Immature natural killer cell (primary cell): Measurements from ENCODE around the gene CRELD1. TPM values are rescaled to one million over a fixed set of nuclear protein-coding genes. Genes with fewer than 3 reads are reported as not detected.
"Not testable (repeated sequence)": the region's sequence is repeated elsewhere in the genome, so short reads cannot be mapped to it uniquely, and the experiment has no call there.

Experiments used
- DNase-seq, 3 donors: peaks; one replicate each; pipeline ENCODE4 v3.0.0; 2022; ENCODE audit warnings: mixed read lengths in 1 of 3
- H3K27ac Mint-ChIP-seq, 6 donors: one replicate each; pipeline ENCODE4 v1.8.0; 2020; ENCODE audit warnings: mixed read lengths in 6 of 6, mild to moderate bottlenecking in 5 of 6, inconsistent platforms in 4 of 6, moderate library complexity in 3 of 6
- H3K27me3 Mint-ChIP-seq, 3 donors: one replicate each; pipeline ENCODE4 v1.8.0; 2020 to 2021; ENCODE audit warnings: low read depth in 3 of 3, mild to moderate bottlenecking in 3 of 3, mixed read lengths in 3 of 3, moderate library complexity in 3 of 3, inconsistent platforms in 1 of 3
- H3K36me3 Mint-ChIP-seq, 3 donors: one replicate each; pipeline ENCODE4 v1.8.0; 2020; ENCODE audit warnings: mixed read lengths in 3 of 3, inconsistent platforms in 2 of 3, mild to moderate bottlenecking in 2 of 3
- H3K4me1 Mint-ChIP-seq, 2 donors: one replicate each; pipeline ENCODE4 v1.8.0; 2020; ENCODE audit warnings: inconsistent platforms in 2 of 2, mild to moderate bottlenecking in 2 of 2, mixed read lengths in 2 of 2, moderate library complexity in 1 of 2
- H3K4me3 Mint-ChIP-seq, 5 donors: one replicate each; pipeline ENCODE4 v1.8.0; 2020; ENCODE audit warnings: mild to moderate bottlenecking in 5 of 5, mixed read lengths in 5 of 5, inconsistent platforms in 3 of 5, moderate library complexity in 3 of 5
- H3K9me3 Mint-ChIP-seq, 6 donors: one replicate each; pipeline ENCODE4 v1.8.0; 2020; ENCODE audit warnings: mild to moderate bottlenecking in 6 of 6, mixed read lengths in 6 of 6, inconsistent platforms in 4 of 6, moderate library complexity in 3 of 6
- polyA plus RNA-seq, 3 donors: library from polyadenylated mRNA; unstranded; fragments of 300-500 nt; fragmentation: Illumina TruSeq; gene quantifications; one replicate each; pipeline ENCODE4 v1.2.3, GENCODE V29; 2021

CRELD1 gene, protein sequence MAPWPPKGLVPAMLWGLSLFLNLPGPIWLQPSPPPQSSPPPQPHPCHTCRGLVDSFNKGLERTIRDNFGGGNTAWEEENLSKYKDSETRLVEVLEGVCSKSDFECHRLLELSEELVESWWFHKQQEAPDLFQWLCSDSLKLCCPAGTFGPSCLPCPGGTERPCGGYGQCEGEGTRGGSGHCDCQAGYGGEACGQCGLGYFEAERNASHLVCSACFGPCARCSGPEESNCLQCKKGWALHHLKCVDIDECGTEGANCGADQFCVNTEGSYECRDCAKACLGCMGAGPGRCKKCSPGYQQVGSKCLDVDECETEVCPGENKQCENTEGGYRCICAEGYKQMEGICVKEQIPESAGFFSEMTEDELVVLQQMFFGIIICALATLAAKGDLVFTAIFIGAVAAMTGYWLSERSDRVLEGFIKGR
- polyA plus RNA-seq: 10 to 100 TPM; 38.9 to 67.8 (median 51.3) TPM

DNA sequence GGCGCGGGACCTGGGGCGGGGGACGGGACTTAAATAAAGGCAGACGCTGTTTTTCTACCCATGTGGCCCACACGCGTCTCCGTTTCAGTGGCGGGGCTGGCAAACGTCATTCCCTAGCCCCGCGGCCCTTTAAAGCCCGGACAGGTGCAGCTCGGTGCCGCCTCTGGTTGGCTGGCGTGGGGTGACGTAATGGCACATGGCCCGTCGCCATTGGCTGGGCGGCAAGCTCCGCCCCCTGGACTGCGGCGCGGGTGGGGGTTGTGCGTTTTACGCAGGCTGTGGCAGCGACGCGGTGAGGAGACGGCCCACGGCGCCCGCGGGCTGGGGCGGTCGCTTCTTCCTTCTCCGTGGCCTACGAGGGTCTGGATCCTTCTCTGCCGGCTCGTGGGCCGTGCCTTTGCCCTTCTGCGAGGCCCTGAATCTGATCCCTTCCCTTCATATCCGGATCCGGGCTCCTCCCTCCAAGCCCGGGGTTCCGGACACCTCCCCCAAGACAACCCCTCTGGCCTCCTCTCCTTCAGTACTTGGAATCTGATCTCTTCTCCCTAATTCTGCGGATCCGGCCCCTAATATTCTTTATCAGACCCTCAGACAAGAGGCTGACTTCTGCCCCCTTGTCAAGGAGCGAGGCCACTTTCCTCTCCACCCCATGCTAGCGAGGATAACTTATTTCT is at the start of gene CRELD1:
Gene CRELD1, plus strand, starts transcription at position 274 of the 674 bp plus-strand sequence. CDS start 605 bp downstream, outside the sequence.
- DNase-seq: peak; percentile 98
- H3K27me3 Mint-ChIP-seq: peaks cover 5 to 20% (median 11%) of the 10 kb centered on the region in 3 donors
- peaks cover 4 to 8% (median 4%) of the 10 kb centered on the region in 3 donors for H3K36me3 Mint-ChIP-seq
- H3K9me3 Mint-ChIP-seq: no peaks in the 10 kb centered on the region
- peak within 1 kb of the TSS; percentile 98 to 100 (median 99) for H3K27ac Mint-ChIP-seq
- H3K4me1 Mint-ChIP-seq: peaks cover 43 to 59% of the 10 kb centered on the region in 2 donors
- peak within 1 kb of the TSS; percentile 94 to 98 (median 96) for H3K4me3 Mint-ChIP-seq

DNA sequence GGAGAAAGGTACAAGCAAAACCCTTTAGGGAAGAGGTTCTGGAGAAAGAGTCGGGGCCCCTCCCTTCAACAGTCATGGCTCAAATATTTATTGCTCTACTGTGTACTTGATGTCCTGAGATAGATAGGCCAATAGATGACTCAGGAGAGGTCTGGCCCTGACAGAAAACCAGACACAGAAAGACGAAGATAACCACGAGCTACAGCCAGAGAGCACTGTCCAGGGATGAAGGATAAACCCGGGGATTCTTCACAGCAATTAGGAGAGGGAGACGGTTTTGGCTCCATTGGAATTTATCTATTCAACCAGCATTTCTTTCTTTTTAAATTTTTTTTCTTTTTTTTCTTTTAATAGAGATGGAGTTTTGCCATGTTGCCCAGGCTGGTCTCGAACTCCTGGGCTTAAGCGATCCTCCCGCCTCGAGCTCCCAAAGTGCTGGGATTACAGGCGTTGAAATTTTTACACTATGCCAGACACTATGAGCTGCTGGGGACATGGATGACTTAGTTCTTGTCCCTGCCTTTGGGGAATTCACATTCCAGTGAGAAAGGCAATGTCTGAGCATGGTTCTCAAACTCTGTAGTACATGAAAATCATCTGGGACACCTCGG is 49.0 kb upstream of the CRELD1 start:
- DNase-seq: no peak
- H3K27ac Mint-ChIP-seq: peak overlapping the region in 1 of 6 donors; percentile 64
- H3K27me3 Mint-ChIP-seq: peaks cover 0 to 5% (median 2%) of the 10 kb centered on the region in 3 donors
- peaks cover under 1 to 10% of the 10 kb centered on the region in 2 donors for H3K4me1 Mint-ChIP-seq
- H3K36me3 Mint-ChIP-seq: no peaks in the 10 kb centered on the region
- H3K9me3 Mint-ChIP-seq: no peaks in the 10 kb centered on the region
- H3K4me3 Mint-ChIP-seq: no peak overlapping the region

DNA sequence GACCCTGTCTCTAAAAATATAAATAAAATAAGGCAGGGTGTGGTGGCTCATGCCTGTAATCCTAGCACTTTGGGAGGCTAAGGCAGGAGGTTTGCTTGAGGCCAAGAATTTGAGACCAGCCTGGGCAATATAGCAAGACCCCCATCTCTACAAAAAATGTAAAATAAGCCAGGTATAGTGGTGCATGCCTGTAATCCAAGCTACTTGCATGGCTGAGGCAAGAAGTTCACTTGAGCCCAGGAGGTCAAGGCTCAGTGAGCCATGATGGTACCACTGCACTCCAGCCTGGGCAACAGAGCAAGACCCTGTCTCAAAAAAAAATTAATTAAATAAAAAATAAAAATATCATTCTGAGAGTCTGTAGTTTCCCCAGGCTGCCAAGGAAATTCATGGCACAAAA is 47.3 kb upstream of the CRELD1 start:
- Mint-ChIP-seq H3K36me3 (no peaks in the 10 kb centered on the region), H3K9me3 (no peaks in the 10 kb centered on the region), H3K27ac (no peak overlapping the region), H3K4me3 (no peak overlapping the region), H3K27me3 (peaks cover 2 to 9% (median 3%) of the 10 kb centered on the region in 3 donors), H3K4me1 (peaks cover 13 to 27% of the 10 kb centered on the region in 2 donors)
- DNase-seq: no peak

DNA sequence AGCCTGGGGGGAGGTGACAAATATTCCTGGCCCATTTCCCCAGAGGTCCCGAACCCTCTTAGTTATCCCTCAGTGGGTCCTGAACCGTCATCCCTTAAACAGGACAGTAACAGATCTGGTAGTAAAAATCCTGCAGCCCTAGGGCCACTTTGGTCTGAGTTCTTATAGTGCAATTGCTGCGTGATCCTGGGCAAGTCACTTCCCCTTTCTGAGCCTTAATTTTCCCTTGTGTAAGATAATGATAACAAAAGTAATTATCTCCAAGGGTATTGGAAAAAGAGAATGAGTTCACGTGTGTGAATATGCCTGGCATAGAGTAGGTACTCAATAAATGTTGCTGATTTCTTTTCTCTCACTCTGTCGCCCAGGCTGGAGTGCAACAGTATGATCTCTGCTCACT is 46.2 kb upstream of the CRELD1 start:
- Mint-ChIP-seq H3K9me3 (no peaks in the 10 kb centered on the region), H3K36me3 (peaks cover under 1 to 3% (median 2%) of the 10 kb centered on the region in 3 donors), H3K4me1 (peaks cover 19 to 36% of the 10 kb centered on the region in 2 donors), H3K27ac (no peak overlapping the region), H3K4me3 (no peak overlapping the region), H3K27me3 (peaks cover 3 to 9% (median 4%) of the 10 kb centered on the region in 3 donors)
- no peak for DNase-seq

DNA sequence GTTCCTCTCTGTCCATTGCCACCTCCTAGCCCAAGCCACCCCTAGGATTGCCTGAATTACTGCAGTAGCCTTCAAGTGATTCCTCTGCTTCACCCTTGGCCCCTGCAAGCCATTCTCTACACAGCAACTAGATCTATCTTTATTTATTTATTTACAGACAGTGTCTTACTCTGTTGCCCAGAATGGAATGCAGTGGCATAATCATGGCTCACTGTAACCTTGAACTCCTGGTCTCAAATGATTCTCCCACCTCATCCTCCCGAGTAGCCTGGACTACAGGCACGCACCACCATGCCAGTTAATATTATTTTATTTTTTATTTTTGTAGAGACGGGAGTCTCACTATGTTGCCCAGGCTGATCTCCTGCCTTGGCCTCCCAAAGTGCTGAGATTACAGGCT is 45.1 kb upstream of the CRELD1 start:
- no peaks in the 10 kb centered on the region for H3K9me3 Mint-ChIP-seq
- H3K36me3 Mint-ChIP-seq: peaks cover 8 to 9% (median 9%) of the 10 kb centered on the region in 3 donors
- no peak for DNase-seq
- H3K27ac Mint-ChIP-seq: peak overlapping the region in 4 of 6 donors; percentile 44 to 98 (median 77)
- H3K27me3 Mint-ChIP-seq: peaks cover 3 to 9% (median 4%) of the 10 kb centered on the region in 3 donors
- H3K4me1 Mint-ChIP-seq: peaks cover 26 to 45% of the 10 kb centered on the region in 2 donors
- peak overlapping the region in 2 of 5 donors; percentile 14 to 29 for H3K4me3 Mint-ChIP-seq

DNA sequence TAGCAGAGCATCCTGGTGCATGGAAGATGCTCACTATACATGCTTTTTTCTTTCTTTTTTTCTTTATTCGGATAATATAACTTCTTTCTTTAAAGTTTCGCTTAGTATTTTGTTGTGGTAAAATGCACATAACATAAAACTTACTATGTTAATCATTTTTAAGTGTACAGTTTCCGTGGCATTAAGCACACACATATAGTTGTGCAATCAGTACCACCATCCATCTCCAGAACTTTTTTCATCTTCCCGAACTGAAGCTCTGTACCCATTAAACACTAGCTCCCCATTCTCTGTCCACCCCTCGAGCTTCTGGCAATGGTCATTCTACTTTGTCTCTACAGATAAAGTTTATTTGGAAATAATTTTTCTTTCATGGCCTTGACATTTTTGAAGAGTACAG is 44.2 kb upstream of the CRELD1 start:
- no peak for DNase-seq
- Mint-ChIP-seq H3K9me3 (no peaks in the 10 kb centered on the region), H3K36me3 (peaks cover 8 to 14% (median 9%) of the 10 kb centered on the region in 3 donors), H3K4me1 (peaks cover 32 to 47% of the 10 kb centered on the region in 2 donors), H3K27me3 (peaks cover 3 to 6% (median 4%) of the 10 kb centered on the region in 3 donors), H3K4me3 (peak overlapping the region; percentile 43 to 99 (median 97)), H3K27ac (peak overlapping the region; percentile 96 to 99 (median 98))

DNA sequence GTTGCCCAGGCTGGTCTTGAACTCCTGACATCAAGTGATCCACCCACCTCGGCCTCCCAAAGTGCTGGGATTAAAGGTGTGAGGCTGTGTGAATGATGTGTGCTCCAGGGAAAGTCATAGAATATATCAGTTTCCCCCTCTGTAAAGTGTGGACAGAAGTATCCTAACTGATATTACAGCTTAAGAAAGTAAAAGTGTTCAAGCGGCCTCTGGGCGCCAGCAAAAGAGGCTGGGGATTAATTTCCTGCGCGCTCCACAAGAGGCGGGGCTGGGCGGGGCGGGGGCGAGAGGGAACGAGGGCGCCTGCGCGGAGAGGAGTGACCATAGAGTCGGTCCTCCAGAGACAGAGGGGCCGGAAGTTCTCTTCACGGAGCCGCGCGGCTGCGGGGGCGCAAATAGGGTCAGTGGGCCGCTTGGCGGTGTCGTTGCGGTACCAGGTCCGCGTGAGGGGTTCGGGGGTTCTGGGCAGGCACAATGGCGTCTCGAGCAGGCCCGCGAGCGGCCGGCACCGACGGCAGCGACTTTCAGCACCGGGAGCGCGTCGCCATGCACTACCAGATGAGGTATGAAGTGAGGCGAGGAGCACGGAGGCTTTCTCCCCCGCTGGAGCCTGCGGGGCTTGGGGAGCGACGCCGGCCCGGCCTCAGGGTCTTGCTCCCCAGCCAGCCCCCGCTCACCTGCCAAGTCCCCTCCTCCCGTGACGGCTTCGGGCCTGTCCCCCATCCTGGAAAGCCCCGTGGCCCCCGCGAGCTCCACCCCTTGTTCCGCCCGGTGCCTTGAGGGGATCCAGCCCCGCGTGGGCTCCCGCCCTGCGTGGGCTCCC is 43.2 kb upstream of the CRELD1 start, which contains the start of gene JAGN1:
Gene JAGN1, plus strand, starts transcription at position 362 of the 823 bp plus-strand sequence. Its CDS starts 113 bp downstream, at position 475.
- H3K27me3 Mint-ChIP-seq: peaks cover 3 to 4% (median 4%) of the 10 kb centered on the region in 3 donors
- H3K27ac Mint-ChIP-seq: peak within 1 kb of the TSS; percentile 96 to 99 (median 98)
- peak within 1 kb of the TSS; percentile 96 to 99 (median 98) for H3K4me3 Mint-ChIP-seq

DNA sequence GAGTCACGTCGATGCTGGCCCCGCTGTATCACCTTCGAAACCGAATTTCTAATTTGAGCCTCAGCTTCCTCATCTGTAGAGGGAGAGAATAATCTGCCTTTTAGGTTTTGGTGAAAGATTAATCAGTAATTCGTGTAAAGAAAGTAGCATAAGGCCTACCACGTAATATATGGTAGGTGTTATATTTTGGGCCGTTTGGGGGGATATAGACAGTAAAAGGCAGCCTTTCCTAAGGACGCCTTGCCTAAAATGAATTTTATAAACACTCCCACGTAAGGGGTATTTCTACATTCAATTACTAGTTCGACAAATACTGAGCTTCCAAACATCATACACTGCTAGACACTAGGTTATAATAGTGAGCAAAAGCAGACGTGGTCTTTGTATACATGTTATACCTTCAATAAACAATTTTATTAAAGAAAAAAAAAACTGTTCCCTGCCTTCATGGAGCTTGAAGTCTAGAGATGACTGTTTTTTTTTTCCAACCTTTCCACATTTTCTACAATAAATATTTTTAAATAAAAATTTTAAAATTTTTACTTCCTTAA is 42.5 kb upstream of the CRELD1 start:
- Mint-ChIP-seq H3K36me3 (peaks cover 8 to 20% (median 14%) of the 10 kb centered on the region in 3 donors), H3K9me3 (no peaks in the 10 kb centered on the region), H3K27me3 (peaks cover 3 to 4% (median 4%) of the 10 kb centered on the region in 3 donors), H3K4me1 (peaks cover 39 to 61% of the 10 kb centered on the region in 2 donors), H3K4me3 (peak overlapping the region; percentile 96 to 99 (median 98)), H3K27ac (peak overlapping the region; percentile 96 to 99 (median 98))
- no peak for DNase-seq

More for the DNA sequence above, 43.2 kb upstream of the CRELD1 start, which contains the start of gene JAGN1:
- Mint-ChIP-seq H3K4me1 (peaks cover 37 to 55% of the 10 kb centered on the region in 2 donors), H3K9me3 (no peaks in the 10 kb centered on the region), H3K36me3 (peaks cover 8 to 20% (median 14%) of the 10 kb centered on the region in 3 donors)
- DNase-seq: peak; percentile 84 to 88 (median 88)

DNA sequence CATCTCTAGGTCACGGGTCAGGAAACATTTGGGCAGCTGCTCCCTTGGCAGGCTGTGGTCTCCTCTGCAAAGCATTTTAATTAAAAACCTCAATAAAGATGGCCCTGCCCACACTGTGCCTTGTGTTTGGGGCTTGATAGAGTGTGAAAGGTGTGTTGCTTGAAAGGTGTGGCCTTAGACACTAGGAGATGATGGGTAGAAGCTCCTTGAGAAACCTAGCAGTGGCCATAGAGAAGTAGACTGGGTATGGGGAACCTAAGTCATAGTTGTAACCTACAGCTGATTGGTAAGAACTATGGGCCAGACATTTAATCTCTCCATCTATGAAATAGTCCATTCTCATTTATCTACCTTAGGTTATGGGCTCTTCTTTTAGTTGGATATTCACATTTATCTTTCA is 39.9 kb upstream of the CRELD1 start:
- H3K27me3 Mint-ChIP-seq: peaks cover 3 to 4% (median 4%) of the 10 kb centered on the region in 3 donors
- H3K4me1 Mint-ChIP-seq: peaks cover 39 to 61% of the 10 kb centered on the region in 2 donors
- H3K9me3 Mint-ChIP-seq: no peaks in the 10 kb centered on the region
- H3K27ac Mint-ChIP-seq: peak overlapping the region; percentile 32 to 83 (median 73)
- DNase-seq: no peak
- H3K4me3 Mint-ChIP-seq: peak overlapping the region in 1 of 5 donors; percentile 11
- peaks cover 8 to 20% (median 18%) of the 10 kb centered on the region in 3 donors for H3K36me3 Mint-ChIP-seq

DNA sequence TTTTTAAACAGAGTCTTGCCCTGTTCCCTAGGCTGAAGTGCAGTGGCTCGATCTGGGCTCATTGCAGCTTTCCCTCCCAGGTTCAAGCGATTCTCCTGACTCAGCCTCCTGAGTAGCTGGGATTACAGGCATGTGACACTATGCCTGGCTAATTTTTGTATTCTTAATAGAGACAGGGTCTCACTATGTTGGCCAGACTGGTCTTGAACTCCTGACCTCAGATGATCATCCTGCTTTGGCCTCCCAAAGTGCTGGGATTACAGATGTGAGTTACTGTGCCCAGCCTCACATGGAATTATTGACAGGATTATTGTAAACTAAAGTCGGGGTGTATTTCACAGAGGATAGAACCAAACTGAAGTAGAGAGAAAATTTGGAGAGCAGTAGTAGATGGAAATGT is 37.9 kb upstream of the CRELD1 start:
- H3K4me3 Mint-ChIP-seq, H3K27me3 Mint-ChIP-seq, DNase-seq, H3K9me3 Mint-ChIP-seq: not testable (repeated sequence)
- peak overlapping the region; percentile 11 to 67 (median 38) for H3K27ac Mint-ChIP-seq
- peaks cover 8 to 20% (median 18%) of the 10 kb centered on the region in 3 donors for H3K36me3 Mint-ChIP-seq
- H3K4me1 Mint-ChIP-seq: peaks cover 30 to 48% of the 10 kb centered on the region in 2 donors

DNA sequence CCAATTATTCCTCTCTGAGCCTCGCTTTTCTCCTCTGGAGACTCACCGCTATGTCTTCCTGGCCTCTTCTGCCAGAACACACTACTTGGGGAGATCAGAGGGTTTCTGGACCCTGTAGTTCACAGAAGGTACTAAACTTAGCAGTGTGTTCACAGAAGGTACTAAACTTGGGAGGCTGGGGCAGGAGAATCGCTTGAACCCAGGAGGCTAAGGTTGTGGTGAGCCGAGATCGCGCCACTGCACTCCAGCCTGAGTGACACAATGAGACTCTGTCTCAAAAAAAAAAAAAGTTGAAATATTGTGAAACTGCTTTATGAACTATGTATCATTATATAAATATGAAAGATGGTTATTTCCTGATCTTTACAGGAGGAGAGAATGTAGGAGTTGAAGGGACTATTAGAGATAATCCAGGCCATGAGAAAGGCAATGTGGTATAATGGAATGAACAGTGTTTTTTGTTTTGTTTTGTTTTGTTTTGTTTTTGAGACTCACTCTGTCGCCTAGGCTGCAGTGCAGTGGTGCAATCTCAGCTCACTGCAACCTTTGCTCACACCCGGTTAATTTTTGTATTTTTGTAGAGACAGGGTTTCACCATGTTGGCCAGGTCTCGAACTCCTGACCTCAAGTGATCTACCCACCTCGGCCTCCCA is 36.8 kb upstream of the CRELD1 start:
- not testable (repeated sequence) for H3K9me3 Mint-ChIP-seq, DNase-seq, H3K4me3 Mint-ChIP-seq, H3K27me3 Mint-ChIP-seq
- Mint-ChIP-seq H3K4me1 (peaks cover 27 to 45% of the 10 kb centered on the region in 2 donors), H3K27ac (peak overlapping the region in 3 of 6 donors; percentile 15 to 67 (median 48)), H3K36me3 (peaks cover 8 to 20% (median 18%) of the 10 kb centered on the region in 3 donors)
